Renal pelvis (tissue), 4 donors: ENCODE measurements around the gene GLIS1. TPM values are rescaled to one million over a fixed set of nuclear protein-coding genes. Genes with fewer than 3 reads are reported as not detected.
A peak's percentile ranks its signal among the peaks of the same experiment; 100 is the strongest.

Experiments used
- DNase-seq: peaks from one replicate; pipeline ENCODE4 v3.0.0-alpha.2; 2013
- polyA plus RNA-seq, 3 donors: library from polyadenylated mRNA; unstranded; fragments of 120-200 nt; gene quantifications; one replicate each; pipeline ENCODE4 v1.2.1, GENCODE V29; 2013; ENCODE audit not compliant: insufficient read length in 3 of 3

The GLIS1 gene
- polyA plus RNA-seq, 3 donors: 3.6 to 4.5 (median 3.9) TPM

DNA sequence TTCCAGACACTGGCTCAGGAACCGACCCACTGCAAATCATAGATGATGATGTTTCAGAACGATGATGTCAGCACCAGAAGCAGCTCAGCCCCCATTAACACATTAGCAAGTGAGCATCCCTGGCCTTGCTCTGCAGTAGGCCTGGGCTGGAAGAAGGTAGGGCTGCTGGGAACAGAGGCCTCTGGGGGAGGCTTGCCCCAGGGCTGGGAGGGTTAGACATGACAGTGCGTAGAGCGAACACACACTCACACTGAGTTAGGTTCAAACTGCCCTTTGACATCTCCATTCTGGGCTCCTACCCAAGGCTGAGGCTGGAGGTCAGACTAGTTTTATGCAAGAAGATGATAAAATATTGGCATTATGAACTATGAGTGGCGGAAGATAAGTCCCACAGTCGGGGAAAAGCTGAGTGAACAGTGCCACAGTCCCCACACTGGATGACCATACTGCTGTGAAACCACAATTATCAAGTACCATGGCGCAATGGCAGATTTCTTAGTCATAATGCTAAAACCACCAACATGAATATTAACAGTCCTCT lies 188.7 kb downstream of the GLIS1 start:
- DNase-seq: no peak

GRCh38 chr1:53549781-53550180 lies 189.2 kb downstream of the GLIS1 start:
- no peak for DNase-seq

GRCh38 chr1:53549287-53549686 lies 189.7 kb downstream of the GLIS1 start:
- DNase-seq: no peak

DNA sequence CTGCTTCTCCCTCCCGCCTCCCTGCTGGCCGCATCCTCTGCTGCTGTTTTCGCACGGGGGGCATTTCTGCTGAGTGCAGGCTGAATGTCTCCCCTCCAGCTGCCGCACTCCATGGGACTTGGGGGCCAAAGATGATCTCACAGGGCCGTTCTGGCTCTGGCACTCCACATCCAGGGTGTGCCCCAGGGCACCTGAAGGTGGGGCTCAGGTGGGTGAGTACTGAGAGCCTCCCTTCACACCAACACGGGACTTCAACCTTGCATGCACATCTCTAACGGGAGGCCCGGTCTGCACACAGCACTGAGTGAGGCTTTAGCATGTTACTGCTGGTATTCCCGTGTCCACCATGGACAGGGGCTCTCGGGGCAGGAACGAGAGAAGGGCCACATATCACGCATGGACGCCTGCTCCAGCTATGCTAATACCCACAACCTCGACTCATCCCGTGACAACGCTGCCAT lies 190.9 kb downstream of the GLIS1 start:
- no peak for DNase-seq

- no peak for DNase-seq
These were observed 191.7 kb downstream of the GLIS1 start for GRCh38 chr1:53547231-53547790.

DNA sequence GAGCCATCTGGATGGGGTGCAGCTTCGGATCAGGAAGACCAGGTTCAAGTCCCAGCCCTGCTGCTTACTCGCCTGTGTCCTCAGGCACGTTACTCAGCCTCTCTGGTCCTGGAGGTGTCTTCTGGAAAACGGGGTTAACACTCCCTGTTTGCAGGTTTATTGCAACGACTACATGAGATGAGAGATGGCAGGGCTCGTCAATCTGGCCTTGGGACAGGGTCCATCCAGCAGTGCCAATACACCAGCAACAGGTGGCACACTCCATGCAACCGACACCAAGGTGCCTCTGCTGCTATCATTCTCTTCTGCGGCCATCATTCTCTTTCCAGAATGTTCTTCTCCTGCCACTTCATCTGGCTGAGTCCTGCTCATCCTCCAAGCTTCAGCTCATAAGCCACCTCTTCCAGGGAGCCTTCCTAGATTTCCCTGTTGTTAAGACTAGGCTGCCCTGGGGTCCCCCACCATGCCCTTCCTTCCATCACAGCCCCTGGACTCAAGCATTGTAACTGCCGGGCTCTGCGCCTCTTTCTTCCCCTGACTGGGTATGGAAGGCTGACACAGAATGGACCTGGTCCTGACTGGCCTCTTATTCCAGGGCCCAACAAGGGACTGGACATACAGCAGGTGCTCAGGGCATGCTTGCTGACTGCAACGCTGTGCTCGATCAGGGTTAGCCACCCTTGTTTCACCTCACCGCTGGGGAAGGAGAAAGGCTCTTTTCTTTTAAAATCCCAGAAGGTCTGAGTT lies 192.4 kb downstream of the GLIS1 start:
- no peak for DNase-seq

DNA sequence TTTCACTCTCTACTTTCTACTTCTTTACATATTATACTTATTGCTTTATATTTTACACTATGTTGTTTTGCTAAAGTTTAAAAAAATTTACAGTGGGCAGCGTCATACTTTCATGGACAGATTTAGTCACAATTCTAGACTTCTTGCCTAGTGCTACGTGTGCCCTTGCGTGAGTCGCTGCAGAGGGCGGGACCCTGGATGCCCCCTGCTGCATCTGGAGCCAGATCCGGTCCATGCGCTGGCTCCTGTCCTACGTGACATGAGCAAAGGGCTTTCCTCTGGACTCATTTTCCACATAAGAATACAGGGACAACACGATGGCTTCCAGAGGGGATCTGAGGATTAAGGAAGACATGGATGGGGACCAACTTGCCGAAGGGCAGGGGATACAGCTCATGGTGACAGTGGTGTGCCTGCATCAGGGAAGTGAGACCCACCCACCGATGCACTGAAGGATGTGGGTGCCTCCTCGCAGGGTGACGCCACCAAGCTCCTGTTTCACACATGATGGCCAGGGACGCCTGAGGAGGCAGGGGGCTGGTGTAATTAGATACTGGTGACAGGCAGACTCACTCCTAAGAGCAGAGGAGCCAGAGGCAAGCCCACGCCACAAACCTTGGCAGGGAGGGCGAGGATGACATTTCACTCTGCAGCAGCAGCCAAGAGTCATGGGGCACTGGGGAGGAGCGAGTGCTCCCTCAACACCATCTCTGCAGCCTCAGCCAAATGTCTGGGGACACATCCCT lies 193.1 kb downstream of the GLIS1 start:
- DNase-seq: peak; percentile 65

GRCh38 chr1:53544728-53545515 lies 194.0 kb downstream of the GLIS1 start:
- DNase-seq: no peak

DNA sequence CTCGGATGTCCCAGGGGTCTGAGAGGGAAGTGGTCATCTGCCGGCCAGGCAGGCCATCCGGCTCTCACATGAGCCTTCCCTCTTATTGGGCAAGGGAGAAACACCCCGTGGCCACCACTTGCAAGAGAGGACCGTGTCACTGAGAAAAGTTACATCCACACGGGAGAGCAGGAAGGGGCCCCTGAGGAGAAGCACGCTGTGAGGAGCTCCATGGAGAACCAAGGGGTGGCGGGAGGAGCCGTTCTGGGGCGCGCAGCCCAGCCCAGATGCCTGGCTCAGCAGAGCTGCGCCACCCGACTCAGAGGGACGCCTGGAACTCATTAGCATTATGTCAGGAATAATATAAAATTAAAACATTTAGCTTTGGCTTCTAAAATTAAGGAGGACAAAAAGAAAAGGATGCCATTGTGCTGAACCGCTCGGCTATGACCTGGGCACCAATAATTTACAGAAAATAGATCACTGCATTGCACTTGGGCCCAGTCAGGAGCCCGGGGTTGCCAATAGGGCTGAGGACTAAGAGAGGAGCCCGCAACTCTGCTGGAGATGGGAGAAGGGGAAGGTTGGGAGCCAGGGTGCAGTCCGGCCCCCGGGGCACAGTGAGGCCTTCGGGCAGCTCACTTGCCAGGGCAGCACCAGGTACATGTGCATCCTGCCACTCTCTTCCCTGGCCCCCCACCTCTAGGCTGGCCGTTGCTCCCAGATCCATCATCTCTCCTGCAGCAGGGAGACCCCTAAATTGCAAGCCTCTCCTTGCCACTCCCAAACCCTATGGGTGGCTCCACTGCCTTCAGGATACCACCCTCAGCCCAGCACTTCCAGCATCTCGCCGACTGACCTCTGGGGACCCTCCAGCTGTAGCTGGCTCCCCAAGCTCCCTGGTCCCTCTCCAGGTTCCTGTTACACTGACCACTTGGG lies 194.9 kb downstream of the GLIS1 start:
- DNase-seq: no peak

- no peak for DNase-seq
These were observed 195.7 kb downstream of the GLIS1 start for GRCh38 chr1:53543130-53543777.

GRCh38 chr1:53542551-53542950 lies 196.4 kb downstream of the GLIS1 start:
- DNase-seq: no peak

DNA sequence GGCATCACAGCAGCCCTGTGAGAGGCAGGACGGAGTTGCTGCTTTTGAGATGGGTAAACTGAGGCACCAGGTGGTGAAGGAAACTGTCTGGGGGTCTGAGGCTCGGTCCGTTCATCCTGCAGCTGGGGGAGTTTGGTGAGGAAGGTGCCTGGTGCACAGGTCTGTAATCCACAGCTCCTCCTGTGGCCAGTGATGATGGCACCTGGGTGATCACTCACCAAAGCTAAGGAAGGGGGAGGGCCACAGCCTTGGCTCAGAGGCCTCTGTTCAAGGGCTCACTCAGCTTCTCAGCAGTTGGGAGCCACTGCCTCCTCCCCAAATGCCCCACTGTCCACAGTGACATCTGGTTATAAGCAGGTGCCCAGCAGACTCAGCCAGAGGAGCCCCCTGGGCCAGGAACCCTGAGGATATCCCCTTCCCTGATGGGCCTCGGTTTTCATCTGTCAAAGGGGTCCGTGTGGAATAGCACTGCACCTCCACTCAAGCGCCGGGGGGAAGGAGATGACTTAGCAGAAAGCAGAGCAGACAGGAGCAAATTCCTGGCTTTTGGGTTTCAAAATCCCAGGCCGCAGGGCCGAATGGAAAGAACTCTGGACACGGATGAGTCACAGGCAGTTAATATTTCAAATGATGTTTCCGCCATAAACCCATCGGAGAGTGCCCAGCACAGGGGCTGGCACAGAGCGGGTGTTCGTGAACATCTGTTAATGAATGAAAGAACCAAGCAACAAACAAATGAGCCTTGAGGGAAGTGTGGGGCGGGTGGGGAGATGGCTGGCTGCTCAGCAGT lies 197.0 kb downstream of the GLIS1 start:
- DNase-seq: no peak

GRCh38 chr1:53541263-53541625 lies 197.7 kb downstream of the GLIS1 start:
- no peak for DNase-seq

DNA sequence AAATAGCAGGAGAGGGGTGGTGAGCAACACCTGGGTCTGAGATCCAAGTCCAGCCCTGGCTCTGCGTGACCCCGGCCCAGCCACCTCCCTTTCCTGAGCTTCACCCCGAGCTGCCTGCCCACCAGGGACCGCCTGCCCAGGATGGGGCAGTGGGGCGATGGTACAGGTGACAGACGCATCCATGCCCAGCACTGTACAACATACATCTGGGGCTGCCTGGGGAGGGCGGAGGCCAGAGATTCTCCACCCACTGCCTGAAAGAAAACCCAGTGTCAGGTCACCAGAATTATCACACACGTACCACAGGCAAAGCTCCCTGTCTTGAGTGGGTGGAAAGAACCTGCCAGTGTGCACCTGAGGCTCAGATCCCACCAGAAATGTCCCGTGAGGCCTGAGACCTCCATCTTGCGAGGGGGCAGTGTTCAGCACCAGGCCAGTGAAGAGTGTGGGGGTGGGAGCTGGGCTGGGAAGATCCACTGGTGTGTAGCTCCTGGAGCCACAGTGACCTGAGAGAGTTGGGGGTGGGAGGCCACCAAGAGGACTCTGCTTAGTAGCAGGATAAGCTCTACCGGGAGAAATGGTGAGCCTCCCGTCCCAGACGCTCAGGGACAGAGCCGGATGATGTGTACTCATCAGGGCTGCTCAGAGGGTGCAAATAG lies 198.2 kb downstream of the GLIS1 start:
- no peak for DNase-seq

GRCh38 chr1:53539711-53540603 lies 199.0 kb downstream of the GLIS1 start:
- no peak for DNase-seq

DNA sequence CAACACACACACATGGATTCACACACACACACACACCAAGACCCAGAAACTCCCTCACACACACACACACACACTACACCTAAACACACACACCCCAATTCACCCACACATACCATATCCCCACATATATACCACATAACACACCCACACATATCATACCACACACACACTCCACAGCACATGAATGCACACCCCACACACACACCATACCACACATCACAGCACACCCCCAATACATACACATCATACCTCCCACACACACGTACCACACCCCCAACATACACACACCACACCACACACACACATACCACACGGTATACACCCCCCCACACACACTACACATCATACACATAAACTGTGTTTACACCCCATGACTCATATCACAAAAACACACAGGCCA lies 199.7 kb downstream of the GLIS1 start:
- no peak for DNase-seq

GRCh38 chr1:53536606-53537005 lies 202.4 kb downstream of the GLIS1 start:
- DNase-seq: no peak

DNA sequence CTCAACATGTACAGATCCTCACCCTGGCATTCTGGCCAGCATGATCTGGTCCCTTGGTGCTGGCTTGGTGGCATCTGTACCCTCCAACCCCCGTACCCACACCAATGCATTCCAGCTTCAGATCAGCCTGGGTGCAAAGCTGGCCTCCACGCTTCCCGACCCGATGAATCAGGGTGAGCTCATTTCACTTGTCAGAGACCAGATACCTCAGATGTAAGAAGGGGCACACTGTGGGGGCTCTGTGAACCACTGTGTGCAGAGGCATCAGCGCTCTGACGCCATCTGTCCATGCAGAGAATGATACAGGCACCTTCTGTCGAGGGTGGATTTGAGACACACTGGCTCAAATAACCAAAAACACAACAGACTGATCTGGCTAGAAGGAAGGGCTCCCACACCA lies 203.1 kb downstream of the GLIS1 start:
- no peak for DNase-seq
